Keratinocyte (primary cell): ENCODE results near the gene GYPA. TPM values are rescaled to one million over a fixed set of nuclear protein-coding genes. Genes with fewer than 3 reads are reported as not detected.
"Not testable (repeated sequence)": the region's sequence is repeated elsewhere in the genome, so short reads cannot be mapped to it uniquely, and the experiment has no call there.

Source experiments
- DNase-seq: peaks from one replicate; pipeline ENCODE4 v3.0.0-alpha.2; 2011; ENCODE audit warnings: low read depth, missing footprints, low spot score
- FAIRE-seq: peaks from 2 replicates; lab custom pipeline; 2011; peaks lifted over from hg19 to GRCh38; lab: Jason Lieb, UNC
- H2AFZ ChIP-seq: 2 replicates; pipeline ENCODE4 v1.6.0; 2012; ENCODE audit warnings: low read length, control low read depth, inconsistent platforms; ENCODE audit not compliant: control insufficient read depth
- H3K27ac ChIP-seq: 2 replicates; pipeline ENCODE4 v1.5.1; 2011; ENCODE audit warnings: low read length; ENCODE audit not compliant: control insufficient read depth, insufficient read depth
- H3K27me3 ChIP-seq: 3 replicates; pipeline ENCODE4 v1.6.0; 2011; ENCODE audit warnings: low read length; ENCODE audit not compliant: control insufficient read depth, insufficient read depth; ENCODE audit errors: extremely low read depth
- H3K36me3 ChIP-seq, 2 experiments: 2 replicates in 1 of 2; 3 replicates in 1 of 2; pipeline ENCODE4 v1.5.1; 2011; ENCODE audit warnings: low read length in 2 of 2, mild to moderate bottlenecking in 1 of 2; ENCODE audit not compliant: control insufficient read depth in 2 of 2, insufficient read depth in 2 of 2; ENCODE audit errors: extremely low read depth in 1 of 2
- H3K4me1 ChIP-seq: 3 replicates; pipeline ENCODE4 v1.5.1; 2011; ENCODE audit warnings: low read length; ENCODE audit not compliant: control insufficient read depth, insufficient read depth; ENCODE audit errors: extremely low read depth
- H3K4me2 ChIP-seq: 3 replicates; pipeline ENCODE4 v1.6.0; 2011; ENCODE audit warnings: low read depth, low read length; ENCODE audit not compliant: control insufficient read depth, insufficient read depth; ENCODE audit errors: extremely low read depth
- H3K4me3 ChIP-seq, 3 experiments: fragments of 200-600 bp in 1 of 3; sonication (generic) in 1 of 3; 2 replicates in 2 of 3; 3 replicates in 1 of 3; pipeline ENCODE4 v1.5.1; 2011 to 2016; ENCODE audit warnings: low read length in 3 of 3, mild to moderate bottlenecking in 3 of 3, control low read depth in 2 of 3, inconsistent platforms in 1 of 3, low read depth in 1 of 3, mixed read lengths in 1 of 3, mixed run types in 1 of 3, moderate library complexity in 1 of 3; ENCODE audit not compliant: control insufficient read depth in 2 of 3, insufficient read depth in 2 of 3; ENCODE audit errors: extremely low read depth in 1 of 3
- H3K79me2 ChIP-seq: 2 replicates; pipeline ENCODE4 v1.6.0; 2012; ENCODE audit warnings: low read length; ENCODE audit not compliant: control insufficient read depth, insufficient read depth
- H3K9ac ChIP-seq: 3 replicates; pipeline ENCODE4 v1.6.0; 2011; ENCODE audit warnings: low read length; ENCODE audit not compliant: control insufficient read depth, insufficient read depth; ENCODE audit errors: extremely low read depth
- H3K9me1 ChIP-seq: 3 replicates; pipeline ENCODE4 v1.6.0; 2011; ENCODE audit warnings: low read length; ENCODE audit not compliant: control insufficient read depth, insufficient read depth; ENCODE audit errors: extremely low read depth
- H3K9me3 ChIP-seq: 2 replicates; pipeline ENCODE4 v1.5.1; 2012; ENCODE audit warnings: low read depth, low read length; ENCODE audit not compliant: control insufficient read depth
- H4K20me1 ChIP-seq: 3 replicates; pipeline ENCODE4 v1.6.0; 2011; ENCODE audit warnings: low read length; ENCODE audit not compliant: control insufficient read depth, insufficient read depth; ENCODE audit errors: extremely low read depth
- EZH2 ChIP-seq: IDR thresholded peaks from one replicate; pipeline ENCODE4 v1.6.1; 2012; ENCODE audit warnings: inconsistent platforms, mild to moderate bottlenecking, low read length, moderate library complexity
- dilution Hi-C: fragments of 300-500 bp; cut with MboI; formaldehyde crosslinking; loops from one replicate; pipeline ENCODE4 v1.7.0; 2020; ENCODE audit warnings: low sequenced_read_pairs; ENCODE audit not compliant: extremely low pct_ligation_motif_present
- polyA plus RNA-seq, 5 experiments: library from polyadenylated mRNA; depleted of rRNA in 3 of 5; stranded (reverse) in 3 of 5; stranded (forward) in 1 of 5; unstranded in 1 of 5; fragments of >200 nt; gene quantifications; 1 replicate in 1 of 5; 2 replicates in 3 of 5; 3 replicates in 1 of 5; pipeline versions ENCODE4 v1.2.1 to v1.2.3, GENCODE V29; 2011 to 2012; ENCODE audit warnings: missing spikeins in 2 of 5, low read depth in 1 of 5, low replicate concordance in 1 of 5
- TF ChIP-seq, protein P1 (sequence below), 3 experiments: IDR thresholded peaks in 1 of 3; conservative IDR thresholded peaks in 1 of 3; optimal IDR thresholded peaks in 1 of 3; 2 replicates in 2 of 3; 3 replicates in 1 of 3; pipeline versions ENCODE3 to v1.5.1; 2011; ENCODE audit warnings: low read length in 3 of 3, mild to moderate bottlenecking in 3 of 3, moderate library complexity in 2 of 3, control low read depth in 1 of 3, inconsistent platforms in 1 of 3; ENCODE audit not compliant: insufficient read depth in 2 of 3; ENCODE audit errors: extremely low read depth in 1 of 3

GYPA gene
- polyA plus RNA-seq, 1 donor (not counting 4 experiments of a cell fraction or from before 2014, with no cell fraction given) = not detected

DNA sequence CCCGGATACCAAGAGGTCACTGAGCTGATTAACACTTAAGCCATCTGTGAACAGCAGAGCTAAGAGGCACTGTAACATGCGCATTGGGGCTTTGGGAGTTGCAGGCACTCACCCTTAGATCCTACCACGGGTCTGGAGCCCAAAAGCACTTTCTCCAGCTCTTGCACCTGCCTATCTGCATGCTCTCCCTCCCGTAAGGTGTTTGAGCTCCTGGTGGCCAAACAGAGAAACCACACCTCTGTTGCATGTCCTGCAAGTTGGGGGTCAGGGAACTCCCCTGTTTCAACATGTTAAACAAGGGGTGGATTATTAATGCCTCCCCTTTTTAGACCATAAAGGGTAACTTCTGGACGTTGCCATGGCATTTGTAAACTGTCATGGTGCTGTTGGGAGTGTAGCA lies 49.8 kb downstream of the GYPA start:
- dilution Hi-C loops = no loop called here
- TF ChIP-seq, protein P1, sequence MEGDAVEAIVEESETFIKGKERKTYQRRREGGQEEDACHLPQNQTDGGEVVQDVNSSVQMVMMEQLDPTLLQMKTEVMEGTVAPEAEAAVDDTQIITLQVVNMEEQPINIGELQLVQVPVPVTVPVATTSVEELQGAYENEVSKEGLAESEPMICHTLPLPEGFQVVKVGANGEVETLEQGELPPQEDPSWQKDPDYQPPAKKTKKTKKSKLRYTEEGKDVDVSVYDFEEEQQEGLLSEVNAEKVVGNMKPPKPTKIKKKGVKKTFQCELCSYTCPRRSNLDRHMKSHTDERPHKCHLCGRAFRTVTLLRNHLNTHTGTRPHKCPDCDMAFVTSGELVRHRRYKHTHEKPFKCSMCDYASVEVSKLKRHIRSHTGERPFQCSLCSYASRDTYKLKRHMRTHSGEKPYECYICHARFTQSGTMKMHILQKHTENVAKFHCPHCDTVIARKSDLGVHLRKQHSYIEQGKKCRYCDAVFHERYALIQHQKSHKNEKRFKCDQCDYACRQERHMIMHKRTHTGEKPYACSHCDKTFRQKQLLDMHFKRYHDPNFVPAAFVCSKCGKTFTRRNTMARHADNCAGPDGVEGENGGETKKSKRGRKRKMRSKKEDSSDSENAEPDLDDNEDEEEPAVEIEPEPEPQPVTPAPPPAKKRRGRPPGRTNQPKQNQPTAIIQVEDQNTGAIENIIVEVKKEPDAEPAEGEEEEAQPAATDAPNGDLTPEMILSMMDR (optimal IDR thresholded peaks at IDR 0.05 in 1 of 3, IDR thresholded peaks at IDR 0.05 in 1 of 3, conservative IDR thresholded peaks at IDR 0.05 in 1 of 3; ENCODE audit: extremely low read depth in 1 of 3, insufficient read depth in 2 of 3, low read length in 3 of 3) = no peak
- TF ChIP-seq EZH2 = no peak
- Histone ChIP-seq H3K79me2 (no peaks in the 10 kb centered on the region), H3K4me3 (no peak overlapping the region), H3K9me3 (no peaks in the 10 kb centered on the region), H3K4me2 (no peak overlapping the region), H3K9ac (no peak overlapping the region), H2AFZ (no peak overlapping the region), H3K4me1 (no peaks in the 10 kb centered on the region), H3K27me3 (no peaks in the 10 kb centered on the region), H3K36me3 (no peaks in the 10 kb centered on the region), H3K9me1 (no peaks in the 10 kb centered on the region), H3K27ac (no peak overlapping the region), H4K20me1 (no peaks in the 10 kb centered on the region)
- FAIRE-seq (no peak), DNase-seq (no peak)

DNA sequence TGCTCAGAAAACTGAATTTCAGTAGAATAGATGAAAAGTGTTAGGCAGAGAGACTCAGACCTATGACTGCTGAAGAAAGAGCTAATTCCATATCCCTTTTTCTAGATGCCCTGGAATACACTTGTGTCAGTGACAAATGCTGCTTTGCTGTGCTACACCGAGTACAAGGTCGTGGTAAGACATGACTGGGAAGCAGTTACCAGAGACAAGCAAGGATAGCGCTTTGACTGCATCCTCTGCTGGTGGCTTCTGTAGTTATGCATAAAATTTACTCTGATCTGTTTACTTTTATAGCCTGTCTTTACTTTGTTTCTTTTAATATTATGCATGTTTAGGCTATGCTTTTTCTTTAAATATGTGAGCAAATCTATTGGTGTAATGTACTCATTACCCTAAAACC lies 58.5 kb downstream of the GYPA start:
- DNase-seq, H3K36me3 ChIP-seq, H3K27me3 ChIP-seq, H3K9me1 ChIP-seq, H3K4me1 ChIP-seq, H2AFZ ChIP-seq, H3K9me3 ChIP-seq, FAIRE-seq, H3K4me2 ChIP-seq, H3K4me3 ChIP-seq, dilution Hi-C loops, H3K79me2 ChIP-seq, H3K9ac ChIP-seq, H4K20me1 ChIP-seq, H3K27ac ChIP-seq: not testable (repeated sequence)

DNA sequence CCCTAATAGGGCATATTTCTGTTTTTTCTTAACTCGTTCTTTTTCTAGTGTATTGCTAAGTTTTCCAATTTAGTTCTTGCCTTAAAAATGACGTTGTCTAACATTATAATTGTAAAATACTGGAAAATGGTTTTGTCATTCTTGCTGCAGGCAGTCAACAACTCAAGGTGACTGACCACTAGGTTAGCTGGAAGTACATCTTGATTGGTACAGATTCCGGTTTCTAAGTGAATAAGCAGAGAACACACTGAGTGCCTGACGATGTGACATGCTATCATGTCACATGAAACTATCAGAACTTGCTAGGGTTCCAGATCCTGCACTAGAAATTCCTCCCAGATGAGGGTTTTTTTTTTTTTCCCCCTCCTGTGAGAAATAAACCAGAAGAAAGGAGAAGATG lies 60.4 kb downstream of the GYPA start:
- H3K4me1 ChIP-seq, FAIRE-seq, H4K20me1 ChIP-seq, H3K4me3 ChIP-seq, dilution Hi-C loops, H3K9me1 ChIP-seq, H3K36me3 ChIP-seq, H3K79me2 ChIP-seq, H3K9ac ChIP-seq, H2AFZ ChIP-seq, H3K9me3 ChIP-seq, H3K4me2 ChIP-seq, DNase-seq, H3K27me3 ChIP-seq, H3K27ac ChIP-seq: not testable (repeated sequence)

DNA sequence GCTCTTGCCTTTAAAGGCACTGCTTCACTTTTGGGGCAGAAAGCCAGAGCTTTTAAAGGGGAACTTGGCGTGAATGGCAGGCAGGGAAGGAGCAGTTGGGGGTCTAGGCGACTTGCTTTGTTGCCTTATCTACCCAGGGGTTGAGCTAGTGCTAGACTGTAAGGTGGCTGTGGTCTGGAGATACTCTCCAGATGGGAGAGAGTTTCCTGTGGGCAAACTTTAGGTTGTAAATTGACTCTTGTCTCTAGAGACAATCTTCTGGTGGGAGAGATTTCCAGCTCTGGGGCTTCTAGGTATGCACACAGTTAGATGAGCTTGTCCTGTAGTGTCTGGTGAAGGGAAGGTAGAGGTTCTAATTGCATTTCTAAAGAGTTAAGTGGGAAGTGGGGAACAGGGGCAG lies 61.8 kb downstream of the GYPA start:
- H3K9me1 ChIP-seq, H4K20me1 ChIP-seq, H3K4me2 ChIP-seq, H2AFZ ChIP-seq, dilution Hi-C loops, H3K4me1 ChIP-seq, H3K36me3 ChIP-seq, FAIRE-seq, H3K27ac ChIP-seq, H3K79me2 ChIP-seq, H3K9me3 ChIP-seq, H3K27me3 ChIP-seq, H3K4me3 ChIP-seq, DNase-seq, H3K9ac ChIP-seq: not testable (repeated sequence)
